Anterior cingulate cortex (tissue), 58 donors: ENCODE data around the gene PIP4K2C.
A peak's percentile ranks its signal among the peaks of the same experiment; 100 is the strongest.

Experiments
- DNase-seq, 58 donors: peaks; one replicate each; lab custom pipeline; 2025; lab: John Stamatoyannopoulos, UW

Gene PIP4K2C

GRCh38 chr12:57619434-57620244 lies 28.6 kb downstream of the PIP4K2C start:
- no peak for DNase-seq

GRCh38 chr12:57620245-57620935 lies 29.4 kb downstream of the PIP4K2C start:
- no peak for DNase-seq

- DNase-seq, result no peak
Measured at GRCh38 chr12:57620936-57621496, 30.0 kb downstream of the PIP4K2C start.

GRCh38 chr12:57621497-57622292 lies 30.7 kb downstream of the PIP4K2C start:
- peak in 30 of 58 donors; percentile 12 to 65 (median 34) for DNase-seq

GRCh38 chr12:57622293-57623245 lies 31.6 kb downstream of the PIP4K2C start:
- no peak for DNase-seq

- DNase-seq, result no peak
Measured at GRCh38 chr12:57623385-57623784, 32.4 kb downstream of the PIP4K2C start.

GRCh38 chr12:57623811-57624390 lies 32.9 kb downstream of the PIP4K2C start:
- no peak for DNase-seq

GRCh38 chr12:57624441-57625220 lies 33.6 kb downstream of the PIP4K2C start:
- no peak for DNase-seq

- DNase-seq, result no peak
Measured at GRCh38 chr12:57625261-57626032, 34.5 kb downstream of the PIP4K2C start.

GRCh38 chr12:57626111-57626920 lies 35.3 kb downstream of the PIP4K2C start:
- DNase-seq, result no peak

GRCh38 chr12:57626921-57627445 lies 36.0 kb downstream of the PIP4K2C start:
- DNase-seq, result no peak

GRCh38 chr12:57627501-57628279 lies 36.7 kb downstream of the PIP4K2C start:
- DNase-seq, result no peak

GRCh38 chr12:57628280-57629191 lies 37.5 kb downstream of the PIP4K2C start:
- no peak for DNase-seq

- peak in 33 of 58 donors; percentile 13 to 81 (median 52) for DNase-seq
Measured at GRCh38 chr12:57629897-57630471, 39.0 kb downstream of the PIP4K2C start.
